ENCODE data around the gene BMPR1A. TPM values are rescaled to one million over a fixed set of nuclear protein-coding genes. Genes with fewer than 3 reads are reported as not detected.

Gene BMPR1A
- total RNA-seq, 1 experiment from 2014 or later, result 31.6 TPM

DNA sequence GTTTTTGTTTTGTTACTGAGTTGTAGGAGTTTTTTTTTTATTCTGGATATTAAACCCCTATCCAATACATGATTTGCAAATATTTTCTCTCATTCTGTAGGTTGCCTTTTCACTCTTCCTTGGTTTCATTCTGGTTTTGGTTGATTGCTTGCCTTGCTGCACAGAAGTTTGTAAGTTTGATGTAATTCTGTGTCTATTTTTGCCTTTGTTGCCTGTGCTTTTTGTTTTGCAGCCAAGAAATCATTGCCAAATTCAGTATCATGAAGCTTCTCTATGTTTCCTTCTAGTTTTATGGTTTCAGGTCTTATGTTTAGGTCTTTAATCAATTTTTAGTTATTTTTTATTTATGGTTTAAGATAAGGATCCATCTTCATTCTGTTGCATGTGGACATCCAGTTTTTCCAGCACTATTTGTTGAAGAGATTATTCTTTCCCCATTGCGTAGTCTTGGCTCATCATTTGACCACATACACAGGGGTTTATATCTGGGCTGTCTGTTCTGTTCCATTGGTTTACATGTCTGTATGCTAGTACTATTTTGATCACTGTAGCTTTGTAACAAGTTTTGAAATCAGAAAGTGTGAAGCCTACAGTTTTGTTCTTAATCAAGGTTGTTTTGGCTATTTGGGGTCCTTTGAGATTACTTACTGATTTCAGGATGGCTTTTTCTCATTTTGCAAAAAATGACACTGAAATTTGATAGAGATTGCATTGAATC, 26.4 kb downstream of the BMPR1A start:
- in situ Hi-C loops (cut with HindIII; ENCODE audit: low pct_unique_long_range_greater_than_20kb, low sequenced_read_pairs), result no loop called here
- DNase-seq (ENCODE audit: low read depth, low spot score), result no peak

DNA sequence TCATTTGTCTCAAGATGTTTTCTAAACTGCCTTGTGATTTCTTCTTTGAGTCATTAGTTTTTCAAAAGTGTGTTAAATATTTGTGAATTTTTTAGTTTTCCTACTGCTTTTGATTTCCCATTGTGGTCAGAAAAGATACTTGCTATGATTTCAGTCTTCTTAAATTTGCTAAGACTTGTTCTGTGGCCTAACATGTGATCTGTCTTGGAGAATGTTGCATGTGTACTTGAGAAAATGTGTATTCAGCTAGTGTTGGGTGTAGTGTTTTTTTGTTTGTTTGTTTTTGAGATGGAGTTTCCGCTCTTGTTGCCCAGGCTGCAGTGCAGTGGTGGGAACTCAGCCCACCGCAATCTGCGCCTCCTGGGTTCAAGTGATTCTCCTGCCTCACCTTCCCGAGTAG, 28.6 kb downstream of the BMPR1A start:
- in situ Hi-C loops (cut with HindIII; ENCODE audit: low pct_unique_long_range_greater_than_20kb, low sequenced_read_pairs), result no loop called here
- DNase-seq (ENCODE audit: low read depth, low spot score), result no peak

DNA sequence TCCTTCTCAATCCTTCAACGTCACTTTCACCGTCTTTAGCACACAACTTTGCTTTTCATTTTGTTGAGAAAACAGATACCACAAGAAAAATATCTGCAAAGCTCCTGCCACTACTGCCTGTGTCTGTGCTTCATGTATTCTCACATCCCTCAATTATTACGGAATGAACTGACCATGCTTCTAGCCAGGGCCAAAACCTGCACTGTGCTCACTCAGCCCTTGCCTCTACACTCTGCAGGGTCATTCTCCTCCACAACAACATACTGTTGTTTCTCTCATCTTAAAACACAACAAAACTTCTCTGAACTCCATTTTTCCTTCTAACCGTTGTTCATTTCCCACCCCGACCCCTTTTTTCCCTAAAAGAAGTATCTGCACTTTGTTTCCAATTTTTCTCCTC, 29.5 kb downstream of the BMPR1A start:
- in situ Hi-C loops (cut with HindIII; ENCODE audit: low pct_unique_long_range_greater_than_20kb, low sequenced_read_pairs), result no loop called here
- no peak for DNase-seq (ENCODE audit: low read depth, low spot score)

DNA sequence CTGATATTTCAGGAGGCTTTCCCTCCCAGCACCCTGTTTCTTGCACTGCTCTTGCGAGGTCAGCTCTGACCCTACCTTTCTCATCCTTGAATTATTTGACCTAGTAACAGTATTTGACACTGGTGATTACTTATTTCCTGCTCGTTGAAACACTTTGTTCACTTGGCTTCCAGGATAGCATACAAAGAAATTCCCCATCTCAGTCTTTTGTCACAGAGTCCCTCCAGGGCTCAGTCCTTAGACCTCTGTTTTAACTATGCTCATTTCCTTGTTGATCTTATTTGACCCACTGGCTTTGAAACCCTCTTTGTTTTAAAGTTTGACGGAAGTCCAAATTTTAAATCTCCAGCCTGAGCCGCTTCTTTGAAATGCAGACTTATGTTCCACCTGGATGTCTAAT, 29.9 kb downstream of the BMPR1A start:
- no peak for DNase-seq (ENCODE audit: low read depth, low spot score)

DNA sequence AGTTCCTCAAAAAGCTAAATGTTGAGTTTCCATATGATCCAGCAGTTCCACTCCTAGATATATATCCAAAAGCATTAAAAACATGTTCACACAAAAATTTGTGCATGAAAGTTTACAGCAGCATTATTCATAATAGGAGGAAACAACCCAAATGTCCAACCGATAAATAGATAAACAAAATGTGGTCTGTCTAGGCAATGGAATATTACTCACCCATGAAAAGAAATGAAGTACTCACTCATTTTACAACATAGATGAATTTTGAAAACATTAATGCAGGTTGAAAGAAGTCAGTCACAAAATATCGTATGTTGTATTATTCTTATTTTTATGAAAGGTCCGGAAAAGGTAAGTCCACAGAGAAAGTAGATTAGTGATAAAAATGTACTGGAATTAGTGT, 34.0 kb downstream of the BMPR1A start:
- in situ Hi-C loops (cut with HindIII; ENCODE audit: low pct_unique_long_range_greater_than_20kb, low sequenced_read_pairs), result no loop called here

More for the DNA sequence above, 29.9 kb downstream of the BMPR1A start:
- in situ Hi-C loops (cut with HindIII; ENCODE audit: low pct_unique_long_range_greater_than_20kb, low sequenced_read_pairs), result no loop called here

DNA sequence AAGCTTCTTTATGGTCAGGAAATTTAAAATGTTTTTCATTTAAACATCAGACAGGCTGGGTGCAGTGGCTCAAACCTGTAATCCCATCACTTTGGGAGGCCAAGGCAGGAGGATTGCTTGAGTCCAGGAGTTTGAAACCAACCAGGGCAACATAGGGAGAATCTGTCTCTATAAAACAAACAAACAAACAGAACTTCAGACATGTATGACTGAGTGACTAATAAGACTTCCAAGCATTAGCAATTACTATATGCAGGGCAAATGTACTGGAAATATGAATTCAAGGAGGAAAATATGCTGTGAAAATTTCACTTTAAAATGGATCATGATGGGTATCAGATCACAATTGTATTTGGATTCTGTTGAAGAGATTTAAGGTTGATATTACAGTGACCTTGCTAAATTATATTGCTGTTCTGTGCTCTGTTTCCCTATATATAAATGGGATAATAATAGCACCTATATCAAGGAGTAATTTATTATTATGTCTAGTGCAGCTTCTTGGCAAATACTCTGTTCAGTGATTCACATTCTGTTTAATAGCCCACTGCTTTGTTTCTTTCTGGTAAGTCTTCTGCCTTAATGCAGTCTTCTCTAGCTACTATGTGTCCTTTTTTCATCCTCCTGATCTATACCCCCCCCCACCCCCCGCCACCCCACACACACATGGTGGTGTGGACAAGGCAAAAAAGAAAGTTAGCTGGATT, 36.2 kb downstream of the BMPR1A start:
- in situ Hi-C loops (cut with HindIII; ENCODE audit: low pct_unique_long_range_greater_than_20kb, low sequenced_read_pairs), result no loop called here

More for the DNA sequence above, 34.0 kb downstream of the BMPR1A start:
- DNase-seq (ENCODE audit: low read depth, low spot score), result no peak

DNA sequence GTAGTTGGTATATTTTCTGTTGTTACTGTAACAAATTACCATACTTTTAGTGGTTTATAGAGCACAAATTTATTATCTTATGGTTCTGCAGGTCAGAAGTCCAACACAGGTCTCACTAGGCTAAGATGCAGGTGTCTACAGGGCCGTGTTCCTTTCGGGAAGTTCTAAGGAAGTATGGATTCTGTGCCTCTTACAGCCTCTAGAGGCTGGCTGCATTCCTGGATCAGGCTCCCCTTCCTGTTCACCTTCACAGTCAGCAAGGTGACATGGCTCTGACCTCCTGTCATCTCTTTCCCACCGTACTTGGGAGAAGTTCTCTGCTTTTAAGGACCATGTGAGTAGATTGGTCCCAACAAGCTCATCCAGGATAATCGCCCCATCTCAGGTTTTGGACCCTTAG, 37.3 kb downstream of the BMPR1A start:
- in situ Hi-C loops (cut with HindIII; ENCODE audit: low pct_unique_long_range_greater_than_20kb, low sequenced_read_pairs), result no loop called here
- DNase-seq (ENCODE audit: low read depth, low spot score), result no peak

More for the DNA sequence above, 36.2 kb downstream of the BMPR1A start:
- DNase-seq (ENCODE audit: low read depth, low spot score), result no peak

DNA sequence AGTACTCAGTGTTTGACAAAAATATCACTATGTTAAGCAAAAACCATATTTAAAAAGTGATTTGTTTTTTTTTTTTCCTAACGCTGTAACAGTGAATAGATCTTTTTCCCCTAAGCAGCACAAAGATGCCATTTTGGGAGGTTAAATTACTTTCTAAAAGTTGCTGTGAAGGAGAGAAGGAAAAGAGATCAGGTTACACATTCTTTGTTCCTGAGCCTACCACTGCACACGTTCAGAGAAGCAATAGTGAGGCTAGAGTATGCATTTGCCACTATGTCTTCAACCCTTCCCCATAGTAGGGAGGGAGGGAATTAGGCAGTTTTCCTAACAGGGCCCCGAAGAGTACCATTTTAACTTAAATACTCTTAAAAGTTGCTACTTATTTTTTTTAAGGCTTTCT, 38.9 kb downstream of the BMPR1A start:
- in situ Hi-C loops (cut with HindIII; ENCODE audit: low pct_unique_long_range_greater_than_20kb, low sequenced_read_pairs), result no loop called here
- DNase-seq (ENCODE audit: low read depth, low spot score), result peak; percentile 60

DNA sequence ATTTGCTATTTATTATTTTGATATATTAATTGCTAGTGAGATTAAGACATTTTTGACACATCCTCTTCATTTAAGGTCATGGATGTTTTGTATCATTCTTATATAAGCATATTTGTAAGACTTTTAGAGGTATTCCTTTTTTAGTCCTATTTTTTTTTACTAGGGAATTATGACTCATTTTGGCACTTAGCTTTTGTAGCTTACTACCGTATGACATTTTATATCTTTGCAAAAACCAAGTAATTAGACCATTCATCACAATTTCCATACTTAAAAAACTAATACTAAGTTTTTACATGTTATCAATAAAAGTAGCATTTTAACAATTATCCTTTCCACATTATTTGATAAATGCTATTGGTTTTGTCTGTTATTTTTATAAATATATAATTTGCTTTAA, 41.6 kb downstream of the BMPR1A start:
- in situ Hi-C loops (cut with HindIII; ENCODE audit: low pct_unique_long_range_greater_than_20kb, low sequenced_read_pairs), result no loop called here
- no peak for DNase-seq (ENCODE audit: low read depth, low spot score)

DNA sequence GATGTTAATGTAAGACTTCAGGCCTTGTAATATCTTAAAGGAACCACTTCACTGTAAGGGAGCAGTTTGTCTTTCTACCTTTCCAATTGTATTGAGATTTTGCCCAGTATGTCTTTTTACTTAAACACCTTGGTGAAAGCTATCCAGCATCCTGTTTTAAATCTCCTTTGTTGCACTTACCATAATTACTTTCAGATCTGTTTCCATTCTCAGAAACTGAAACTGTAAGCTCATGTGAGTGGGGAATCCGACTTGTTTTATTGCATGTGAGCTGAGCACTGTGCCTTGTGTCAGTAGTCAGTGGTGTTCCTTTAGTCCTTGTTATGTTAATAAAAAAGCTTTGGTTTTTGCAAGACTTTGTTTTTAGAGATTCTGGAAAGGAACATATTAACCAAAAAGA, 42.2 kb downstream of the BMPR1A start:
- DNase-seq (ENCODE audit: low read depth, low spot score), result peak; percentile 22
- in situ Hi-C loops (cut with HindIII; ENCODE audit: low pct_unique_long_range_greater_than_20kb, low sequenced_read_pairs), result no loop called here

DNA sequence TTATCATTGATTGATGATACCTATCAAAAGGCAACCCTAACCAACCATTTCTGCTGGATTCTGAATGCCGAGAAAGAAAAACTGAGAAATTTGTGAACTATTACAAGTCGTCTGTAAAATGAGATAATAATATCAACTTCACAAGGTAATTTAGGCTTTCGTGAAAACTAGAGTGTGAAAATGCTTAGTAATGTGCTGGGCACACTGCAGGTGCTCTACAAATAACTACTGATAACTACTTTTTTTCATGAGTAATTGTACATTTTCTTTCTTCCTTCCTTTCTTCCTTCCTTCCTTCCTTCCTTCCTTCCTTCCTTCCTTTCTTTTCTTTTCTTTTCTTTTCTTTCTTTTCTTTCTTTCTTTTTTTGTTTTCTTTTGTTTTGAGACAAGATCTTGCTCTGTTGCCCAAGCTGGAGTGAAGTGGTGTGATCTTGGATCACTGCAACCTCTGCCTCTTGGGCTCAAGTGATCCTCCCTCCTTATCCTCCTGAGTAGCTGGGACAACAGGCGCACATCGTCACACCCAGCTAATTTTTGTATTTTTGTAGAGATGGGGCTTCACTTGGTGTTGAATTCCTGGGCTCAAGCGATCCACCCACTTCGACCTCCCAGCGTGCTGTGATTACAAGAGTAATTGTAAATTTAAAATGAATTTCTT, 42.9 kb downstream of the BMPR1A start:
- in situ Hi-C loops (cut with HindIII; ENCODE audit: low pct_unique_long_range_greater_than_20kb, low sequenced_read_pairs), result no loop called here

DNA sequence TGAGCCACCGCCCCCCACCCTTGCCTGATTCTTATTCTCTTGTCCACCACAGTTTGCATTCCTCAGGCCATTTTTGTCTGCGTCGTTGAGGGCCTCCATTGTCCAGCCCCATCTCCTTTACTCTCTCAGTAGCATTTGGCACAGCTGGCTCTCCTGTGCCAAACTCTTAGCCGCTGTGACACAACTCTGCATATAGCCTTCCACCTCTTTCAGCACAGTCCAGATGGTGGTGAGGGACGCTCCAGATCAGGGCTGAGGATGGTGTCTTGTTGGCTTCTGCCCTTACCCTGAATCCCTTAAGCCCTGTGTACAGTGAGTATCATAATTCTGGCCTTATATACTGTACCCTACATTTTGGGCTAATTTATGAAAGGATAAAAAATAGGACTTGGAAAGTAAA, 45.6 kb downstream of the BMPR1A start:
- DNase-seq (ENCODE audit: low read depth, low spot score), result no peak
- in situ Hi-C loops (cut with HindIII; ENCODE audit: low pct_unique_long_range_greater_than_20kb, low sequenced_read_pairs), result no loop called here

More for the DNA sequence above, 42.9 kb downstream of the BMPR1A start:
- DNase-seq (ENCODE audit: low read depth, low spot score), result no peak

DNA sequence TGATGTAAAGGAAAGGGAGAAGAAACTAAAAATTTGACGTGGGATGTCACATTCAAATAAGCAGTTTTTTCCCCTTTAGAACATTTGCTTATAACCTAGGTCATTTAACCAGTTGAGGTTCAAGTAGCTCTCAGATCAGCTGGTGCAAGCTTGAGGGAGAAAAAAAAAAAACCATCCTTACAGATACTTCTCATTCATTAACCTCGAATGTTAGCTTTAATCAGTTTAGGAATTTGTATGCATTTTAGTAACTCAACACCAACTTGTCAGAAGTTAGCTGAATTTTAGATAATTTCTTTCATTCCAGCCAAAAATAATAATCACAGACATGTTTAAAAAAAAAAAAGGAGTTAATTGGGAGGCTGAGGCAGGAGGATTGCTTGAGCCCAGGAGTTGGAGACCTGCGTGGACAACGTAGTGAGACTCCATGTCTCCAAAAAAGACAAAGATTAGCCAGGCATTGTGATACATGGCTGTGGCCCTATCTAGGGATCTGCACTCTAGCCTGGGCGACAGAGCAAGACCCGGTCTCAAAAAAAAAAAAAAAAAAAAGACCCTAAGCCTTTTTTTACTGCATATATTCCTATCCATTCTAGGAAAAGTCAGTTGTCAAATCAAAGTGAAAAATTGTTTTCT, 46.2 kb downstream of the BMPR1A start:
- in situ Hi-C loops (cut with HindIII; ENCODE audit: low pct_unique_long_range_greater_than_20kb, low sequenced_read_pairs), result no loop called here
- DNase-seq (ENCODE audit: low read depth, low spot score), result no peak

DNA sequence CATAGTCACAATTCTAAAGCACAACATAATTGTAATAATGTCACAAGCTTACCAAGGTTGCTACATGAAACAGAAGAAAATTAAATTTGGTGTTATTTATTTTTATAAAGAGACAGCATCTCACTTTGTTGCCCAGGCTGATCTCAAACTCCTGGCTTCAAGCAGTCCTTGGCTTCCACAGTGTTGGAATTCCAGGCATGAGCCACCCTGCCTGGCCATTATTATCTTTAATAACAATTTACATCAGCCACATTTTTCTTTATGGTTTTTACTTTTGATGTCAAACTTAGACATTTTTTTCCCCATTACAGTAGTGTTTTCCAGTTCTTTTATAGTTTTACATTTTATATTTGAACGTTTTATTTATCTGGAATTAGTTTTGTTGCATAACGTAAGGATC, 46.7 kb downstream of the BMPR1A start:
- in situ Hi-C loops (cut with HindIII; ENCODE audit: low pct_unique_long_range_greater_than_20kb, low sequenced_read_pairs), result no loop called here
- no peak for DNase-seq (ENCODE audit: low read depth, low spot score)

DNA sequence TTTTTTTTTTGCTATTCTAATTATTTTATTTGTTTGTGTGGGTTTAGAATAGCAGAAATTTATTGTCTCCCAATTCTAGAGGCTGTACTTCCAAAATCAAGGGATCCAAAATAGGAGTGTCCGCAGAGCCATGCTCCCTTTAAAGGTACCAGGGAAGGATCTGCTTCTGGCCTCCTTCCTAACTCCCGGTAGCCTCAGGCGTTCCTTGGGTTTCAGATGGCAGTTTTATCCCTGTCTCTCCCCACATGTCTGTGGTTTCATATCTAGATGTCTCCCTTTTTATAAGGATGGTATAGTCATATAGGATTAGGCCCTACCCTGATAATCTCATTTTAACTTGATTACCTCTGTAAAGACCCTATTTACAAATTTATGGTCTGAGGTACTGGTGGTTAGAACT, 48.4 kb downstream of the BMPR1A start:
- in situ Hi-C loops (cut with HindIII; ENCODE audit: low pct_unique_long_range_greater_than_20kb, low sequenced_read_pairs), result no loop called here
- DNase-seq (ENCODE audit: low read depth, low spot score), result peak; percentile 22

DNA sequence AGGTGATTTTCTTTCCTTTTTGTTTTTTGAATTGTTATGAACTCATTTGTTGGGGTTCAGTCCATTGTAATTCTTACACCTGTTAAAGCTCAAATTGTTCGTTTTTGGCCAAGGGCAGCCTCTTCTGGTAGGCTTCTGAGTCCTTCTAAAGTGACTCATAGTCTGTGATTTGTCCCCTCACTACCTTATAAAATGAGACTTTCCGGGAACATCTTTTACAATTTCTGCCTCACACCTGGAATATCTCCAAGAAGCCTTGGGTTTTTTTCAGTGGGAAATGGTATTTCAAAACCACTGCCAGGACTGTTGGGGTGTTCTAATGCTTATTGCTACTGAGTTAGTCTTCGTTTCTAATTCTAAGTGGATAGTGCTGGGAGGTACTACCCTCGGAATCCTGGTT, 56.7 kb downstream of the BMPR1A start:
- in situ Hi-C loops (cut with HindIII; ENCODE audit: low pct_unique_long_range_greater_than_20kb, low sequenced_read_pairs), result no loop called here
- DNase-seq (ENCODE audit: low read depth, low spot score), result no peak

DNA sequence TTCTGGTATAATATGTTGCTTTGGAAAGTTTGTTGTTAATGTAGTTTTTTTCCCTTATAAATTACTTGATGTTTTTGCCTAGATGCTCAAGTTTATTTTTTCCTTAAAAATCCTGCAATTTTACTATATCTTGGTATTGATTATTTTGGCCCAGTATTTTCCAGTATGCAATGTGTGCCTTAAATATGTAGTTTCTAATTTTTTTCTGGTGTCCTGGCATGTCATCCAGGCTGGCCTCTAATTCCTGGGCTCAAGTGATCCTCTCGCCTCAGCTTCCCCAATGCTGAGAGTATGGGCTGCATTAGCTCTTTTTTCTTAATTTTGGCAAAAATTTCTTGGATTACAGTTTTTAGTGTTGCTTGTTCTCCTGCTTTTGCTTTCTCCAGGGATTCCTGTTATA, 57.6 kb downstream of the BMPR1A start:
- in situ Hi-C loops (cut with HindIII; ENCODE audit: low pct_unique_long_range_greater_than_20kb, low sequenced_read_pairs), result no loop called here
- no peak for DNase-seq (ENCODE audit: low read depth, low spot score)

DNA sequence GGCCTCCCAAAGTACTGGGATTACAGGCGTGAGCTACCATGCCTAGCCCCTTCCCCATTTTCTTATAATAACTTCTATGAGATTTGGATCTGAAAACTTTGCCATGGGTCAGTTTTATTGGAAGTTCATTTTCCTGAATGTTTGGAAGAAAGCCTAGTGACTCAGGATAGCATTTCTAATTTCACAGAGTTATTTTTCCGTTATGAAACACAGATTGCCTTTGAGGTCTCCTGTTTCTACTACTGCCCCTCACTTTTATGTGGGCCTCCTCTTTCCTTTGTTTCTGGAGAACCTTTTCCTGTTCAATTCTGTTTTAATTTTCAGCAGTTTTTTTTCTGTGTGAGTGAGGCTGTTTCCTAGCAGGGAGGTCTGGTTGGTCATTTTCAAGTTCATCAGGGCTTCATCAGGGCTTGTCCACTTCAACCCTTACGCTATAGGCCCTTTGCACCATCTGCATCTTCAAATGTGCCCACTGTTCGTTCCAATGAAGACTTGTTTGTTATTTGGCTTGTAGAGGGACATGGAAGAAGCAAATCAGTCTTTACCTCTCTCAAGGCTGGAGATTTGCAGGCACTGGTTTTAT, 58.7 kb downstream of the BMPR1A start:
- no peak for DNase-seq (ENCODE audit: low read depth, low spot score)
- in situ Hi-C loops (cut with HindIII; ENCODE audit: low pct_unique_long_range_greater_than_20kb, low sequenced_read_pairs), result no loop called here
